RWPE2 (cell line): ENCODE measurements around the gene MYD88.

Experiments
- ATAC-seq: fragments of 200-7000 bp; cut with Tn5 transposase; 3 replicates; pipeline ENCODE4 v1.9.1; 2021; ENCODE audit warnings: low read depth
- DNase-seq: peaks from one replicate; pipeline ENCODE4 v3.0.0-alpha.2; 2020; ENCODE audit warnings: low spot score
- H3K27ac ChIP-seq: fragments of 450-650 bp; 2 replicates; pipeline ENCODE4 v1.5.1; 2017; ENCODE audit warnings: mild to moderate bottlenecking; ENCODE audit not compliant: poor library complexity, severe bottlenecking
- H3K27me3 ChIP-seq: fragments of 250-450 bp; sonication (Bioruptor Pico); 2 replicates; pipeline ENCODE4 v1.5.1; 2021; ENCODE audit warnings: mild to moderate bottlenecking, moderate library complexity; ENCODE audit not compliant: insufficient read depth, poor library complexity, severe bottlenecking
- H3K36me3 ChIP-seq: fragments of 250-450 bp; sonication (Bioruptor Pico); 2 replicates; pipeline ENCODE4 v1.5.1; 2020; ENCODE audit warnings: low read depth, mild to moderate bottlenecking, moderate library complexity
- H3K4me1 ChIP-seq: fragments of 250-450 bp; sonication (Bioruptor Pico); 2 replicates; pipeline ENCODE4 v1.5.1; 2021; ENCODE audit warnings: mild to moderate bottlenecking, moderate library complexity; ENCODE audit not compliant: insufficient read depth, poor library complexity, severe bottlenecking
- H3K4me3 ChIP-seq: fragments of 250-450 bp; sonication (Bioruptor Pico); 2 replicates; pipeline ENCODE4 v1.5.1; 2021; ENCODE audit warnings: mild to moderate bottlenecking, moderate library complexity; ENCODE audit not compliant: severe bottlenecking
- H3K9me3 ChIP-seq: fragments of 250-450 bp; sonication (Bioruptor Pico); 2 replicates; pipeline ENCODE4 v1.5.1; 2021; ENCODE audit warnings: mild to moderate bottlenecking, moderate library complexity; ENCODE audit not compliant: severe bottlenecking
- TF ChIP-seq, protein P1 (sequence below): fragments of 450-650 bp; IDR thresholded peaks from one replicate; pipeline ENCODE4 v1.5.1; 2017; ENCODE audit warnings: mild to moderate bottlenecking, moderate library complexity; ENCODE audit not compliant: poor library complexity, severe bottlenecking

Gene MYD88

GRCh38 chr3:38125305-38126120, 12.9 kb upstream of the MYD88 start:
- TF ChIP-seq, protein P1, sequence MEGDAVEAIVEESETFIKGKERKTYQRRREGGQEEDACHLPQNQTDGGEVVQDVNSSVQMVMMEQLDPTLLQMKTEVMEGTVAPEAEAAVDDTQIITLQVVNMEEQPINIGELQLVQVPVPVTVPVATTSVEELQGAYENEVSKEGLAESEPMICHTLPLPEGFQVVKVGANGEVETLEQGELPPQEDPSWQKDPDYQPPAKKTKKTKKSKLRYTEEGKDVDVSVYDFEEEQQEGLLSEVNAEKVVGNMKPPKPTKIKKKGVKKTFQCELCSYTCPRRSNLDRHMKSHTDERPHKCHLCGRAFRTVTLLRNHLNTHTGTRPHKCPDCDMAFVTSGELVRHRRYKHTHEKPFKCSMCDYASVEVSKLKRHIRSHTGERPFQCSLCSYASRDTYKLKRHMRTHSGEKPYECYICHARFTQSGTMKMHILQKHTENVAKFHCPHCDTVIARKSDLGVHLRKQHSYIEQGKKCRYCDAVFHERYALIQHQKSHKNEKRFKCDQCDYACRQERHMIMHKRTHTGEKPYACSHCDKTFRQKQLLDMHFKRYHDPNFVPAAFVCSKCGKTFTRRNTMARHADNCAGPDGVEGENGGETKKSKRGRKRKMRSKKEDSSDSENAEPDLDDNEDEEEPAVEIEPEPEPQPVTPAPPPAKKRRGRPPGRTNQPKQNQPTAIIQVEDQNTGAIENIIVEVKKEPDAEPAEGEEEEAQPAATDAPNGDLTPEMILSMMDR: no peak
- H3K4me3 ChIP-seq: no peak overlapping the region
- DNase-seq (peak; percentile 38), ATAC-seq (no peak)
- no peaks in the 10 kb centered on the region for H3K4me1 ChIP-seq
- H3K9me3 ChIP-seq: no peaks in the 10 kb centered on the region
- H3K27me3 ChIP-seq: no peaks in the 10 kb centered on the region
- H3K27ac ChIP-seq: no peak overlapping the region
- H3K36me3 ChIP-seq: peaks cover 76% of the 10 kb centered on the region

DNA sequence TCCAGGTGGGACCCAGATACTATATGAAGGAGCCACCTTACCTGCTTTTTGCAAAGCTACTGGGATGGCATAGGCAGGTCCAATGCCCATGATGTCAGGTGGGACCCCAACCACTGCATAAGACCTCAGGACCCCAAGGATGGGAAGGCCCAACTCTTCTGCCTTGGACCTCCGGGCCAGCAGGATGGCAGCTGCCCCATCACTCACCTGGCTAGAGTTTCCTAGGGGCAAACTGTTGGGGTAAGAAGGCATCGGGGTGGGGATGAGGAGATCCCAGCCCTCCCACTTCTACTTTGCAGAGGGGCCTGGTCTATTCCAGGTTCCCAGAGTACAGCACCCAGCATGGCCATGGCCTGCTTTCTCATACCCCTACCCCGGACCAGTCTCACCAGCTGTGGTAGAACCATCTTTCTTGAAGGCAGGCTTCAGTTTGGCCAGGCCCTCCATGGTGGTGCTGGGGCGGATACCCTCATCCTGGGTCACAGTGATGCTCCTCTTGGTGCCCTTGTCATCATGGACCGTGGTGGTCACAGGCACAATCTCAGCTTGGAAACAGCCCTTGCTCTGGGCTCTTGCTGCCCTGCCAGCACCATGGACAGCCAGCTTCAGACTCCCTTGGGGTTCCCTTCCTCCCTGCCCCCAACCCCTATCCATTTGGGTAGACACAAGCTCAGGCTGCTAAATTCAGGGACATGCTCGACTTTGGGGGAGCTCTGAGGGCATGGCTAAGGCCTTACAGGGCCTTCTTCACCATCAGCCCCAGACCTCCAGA, 12.2 kb upstream of the MYD88 start:
- Histone ChIP-seq H3K4me3 (no peak overlapping the region), H3K27ac (no peak overlapping the region), H3K27me3 (no peaks in the 10 kb centered on the region), H3K4me1 (no peaks in the 10 kb centered on the region), H3K36me3 (peaks cover 84% of the 10 kb centered on the region), H3K9me3 (no peaks in the 10 kb centered on the region)
- DNase-seq: peak; percentile 28
- TF ChIP-seq, protein P1: no peak
- no peak for ATAC-seq

- no peaks in the 10 kb centered on the region for H3K27me3 ChIP-seq
- peaks cover 89% of the 10 kb centered on the region for H3K36me3 ChIP-seq
- no peak overlapping the region for H3K4me3 ChIP-seq
- H3K9me3 ChIP-seq: no peaks in the 10 kb centered on the region
- TF ChIP-seq, protein P1: no peak
- ATAC-seq: peak; percentile 32; the same call in 1 of the 3 replicates
- H3K4me1 ChIP-seq: no peaks in the 10 kb centered on the region
- H3K27ac ChIP-seq: no peak overlapping the region
- peak; percentile 31 for DNase-seq
These were observed 10.7 kb upstream of the MYD88 start for GRCh38 chr3:38127611-38128302.

GRCh38 chr3:38128303-38128655, 10.2 kb upstream of the MYD88 start:
- peaks cover under 1% of the 10 kb centered on the region for H3K4me1 ChIP-seq
- no peak overlapping the region for H3K4me3 ChIP-seq
- ATAC-seq (no peak), DNase-seq (no peak)
- no peaks in the 10 kb centered on the region for H3K9me3 ChIP-seq
- peaks cover 89% of the 10 kb centered on the region for H3K36me3 ChIP-seq
- no peak overlapping the region for H3K27ac ChIP-seq
- no peaks in the 10 kb centered on the region for H3K27me3 ChIP-seq
- TF ChIP-seq, protein P1: no peak
